Measurements from ENCODE around the gene ZNF274. TPM values are rescaled to one million over a fixed set of nuclear protein-coding genes. Genes with fewer than 3 reads are reported as not detected.

The ZNF274 gene
- total RNA-seq, 1 experiment from 2014 or later = 27.5 TPM

DNA sequence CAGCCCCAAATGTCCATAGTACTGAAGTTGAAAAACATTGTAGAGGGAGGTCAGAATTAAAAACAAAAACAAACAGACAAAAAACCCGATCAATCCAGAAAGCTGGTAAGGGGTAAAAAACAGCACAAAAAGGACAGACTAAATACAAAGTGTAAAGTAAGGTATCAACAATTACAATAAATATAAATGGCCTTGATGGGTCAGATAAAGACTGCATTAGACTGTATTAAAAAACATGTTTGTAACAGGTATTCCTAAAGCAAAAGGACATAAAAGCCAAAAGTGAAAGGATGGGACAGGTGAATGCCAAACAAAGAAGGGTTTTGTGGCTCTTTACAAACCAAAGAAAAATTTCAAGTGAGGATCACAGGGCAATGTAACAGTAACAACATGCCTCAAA is 48.6 kb upstream of the ZNF274 start:
- no peak for DNase-seq (ENCODE audit: low spot score)
- TF ChIP-seq NFATC4 (CRISPR knock-in tag; IDR thresholded peaks at IDR 0.05) = no peak
- TF ChIP-seq CBFB (CRISPR knock-in tag; IDR thresholded peaks at IDR 0.05; ENCODE audit: low read depth) = no peak
- TF ChIP-seq, protein P1, sequence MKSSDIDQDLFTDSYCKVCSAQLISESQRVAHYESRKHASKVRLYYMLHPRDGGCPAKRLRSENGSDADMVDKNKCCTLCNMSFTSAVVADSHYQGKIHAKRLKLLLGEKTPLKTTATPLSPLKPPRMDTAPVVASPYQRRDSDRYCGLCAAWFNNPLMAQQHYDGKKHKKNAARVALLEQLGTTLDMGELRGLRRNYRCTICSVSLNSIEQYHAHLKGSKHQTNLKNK (CRISPR knock-in tag; IDR thresholded peaks at IDR 0.05) = no peak
- TF ChIP-seq, protein P2, sequence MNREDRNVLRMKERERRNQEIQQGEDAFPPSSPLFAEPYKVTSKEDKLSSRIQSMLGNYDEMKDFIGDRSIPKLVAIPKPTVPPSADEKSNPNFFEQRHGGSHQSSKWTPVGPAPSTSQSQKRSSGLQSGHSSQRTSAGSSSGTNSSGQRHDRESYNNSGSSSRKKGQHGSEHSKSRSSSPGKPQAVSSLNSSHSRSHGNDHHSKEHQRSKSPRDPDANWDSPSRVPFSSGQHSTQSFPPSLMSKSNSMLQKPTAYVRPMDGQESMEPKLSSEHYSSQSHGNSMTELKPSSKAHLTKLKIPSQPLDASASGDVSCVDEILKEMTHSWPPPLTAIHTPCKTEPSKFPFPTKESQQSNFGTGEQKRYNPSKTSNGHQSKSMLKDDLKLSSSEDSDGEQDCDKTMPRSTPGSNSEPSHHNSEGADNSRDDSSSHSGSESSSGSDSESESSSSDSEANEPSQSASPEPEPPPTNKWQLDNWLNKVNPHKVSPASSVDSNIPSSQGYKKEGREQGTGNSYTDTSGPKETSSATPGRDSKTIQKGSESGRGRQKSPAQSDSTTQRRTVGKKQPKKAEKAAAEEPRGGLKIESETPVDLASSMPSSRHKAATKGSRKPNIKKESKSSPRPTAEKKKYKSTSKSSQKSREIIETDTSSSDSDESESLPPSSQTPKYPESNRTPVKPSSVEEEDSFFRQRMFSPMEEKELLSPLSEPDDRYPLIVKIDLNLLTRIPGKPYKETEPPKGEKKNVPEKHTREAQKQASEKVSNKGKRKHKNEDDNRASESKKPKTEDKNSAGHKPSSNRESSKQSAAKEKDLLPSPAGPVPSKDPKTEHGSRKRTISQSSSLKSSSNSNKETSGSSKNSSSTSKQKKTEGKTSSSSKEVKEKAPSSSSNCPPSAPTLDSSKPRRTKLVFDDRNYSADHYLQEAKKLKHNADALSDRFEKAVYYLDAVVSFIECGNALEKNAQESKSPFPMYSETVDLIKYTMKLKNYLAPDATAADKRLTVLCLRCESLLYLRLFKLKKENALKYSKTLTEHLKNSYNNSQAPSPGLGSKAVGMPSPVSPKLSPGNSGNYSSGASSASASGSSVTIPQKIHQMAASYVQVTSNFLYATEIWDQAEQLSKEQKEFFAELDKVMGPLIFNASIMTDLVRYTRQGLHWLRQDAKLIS (CRISPR knock-in tag; IDR thresholded peaks at IDR 0.05; ENCODE audit: borderline replicate concordance) = no peak
- TF ChIP-seq ESRRA (CRISPR knock-in tag; IDR thresholded peaks at IDR 0.05; ENCODE audit: borderline replicate concordance) = no peak
- no peak for TF ChIP-seq ZBTB21 (CRISPR knock-in tag; IDR thresholded peaks at IDR 0.05; ENCODE audit: borderline replicate concordance)
- TF ChIP-seq, protein P3, sequence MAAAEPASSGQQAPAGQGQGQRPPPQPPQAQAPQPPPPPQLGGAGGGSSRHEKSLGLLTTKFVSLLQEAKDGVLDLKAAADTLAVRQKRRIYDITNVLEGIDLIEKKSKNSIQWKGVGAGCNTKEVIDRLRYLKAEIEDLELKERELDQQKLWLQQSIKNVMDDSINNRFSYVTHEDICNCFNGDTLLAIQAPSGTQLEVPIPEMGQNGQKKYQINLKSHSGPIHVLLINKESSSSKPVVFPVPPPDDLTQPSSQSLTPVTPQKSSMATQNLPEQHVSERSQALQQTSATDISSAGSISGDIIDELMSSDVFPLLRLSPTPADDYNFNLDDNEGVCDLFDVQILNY (CRISPR knock-in tag; IDR thresholded peaks at IDR 0.05) = no peak
- no peak for TF ChIP-seq JUN (CRISPR knock-in tag; IDR thresholded peaks at IDR 0.05)
- no peak for TF ChIP-seq MYBL2 (CRISPR knock-in tag; IDR thresholded peaks at IDR 0.05)
- TF ChIP-seq ZNF671 (CRISPR knock-in tag; IDR thresholded peaks at IDR 0.05) = no peak
- TF ChIP-seq ZNF232 (CRISPR knock-in tag; IDR thresholded peaks at IDR 0.05) = no peak
- TF ChIP-seq, protein P4, sequence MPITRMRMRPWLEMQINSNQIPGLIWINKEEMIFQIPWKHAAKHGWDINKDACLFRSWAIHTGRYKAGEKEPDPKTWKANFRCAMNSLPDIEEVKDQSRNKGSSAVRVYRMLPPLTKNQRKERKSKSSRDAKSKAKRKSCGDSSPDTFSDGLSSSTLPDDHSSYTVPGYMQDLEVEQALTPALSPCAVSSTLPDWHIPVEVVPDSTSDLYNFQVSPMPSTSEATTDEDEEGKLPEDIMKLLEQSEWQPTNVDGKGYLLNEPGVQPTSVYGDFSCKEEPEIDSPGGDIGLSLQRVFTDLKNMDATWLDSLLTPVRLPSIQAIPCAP (CRISPR knock-in tag; IDR thresholded peaks at IDR 0.05) = no peak
- no peak for TF ChIP-seq SP1 (CRISPR knock-in tag; conservative IDR thresholded peaks at IDR 0.05)
- no peak for TF ChIP-seq RORB (CRISPR knock-in tag; IDR thresholded peaks at IDR 0.05)
- no peak for TF ChIP-seq ELF4 (CRISPR knock-in tag; IDR thresholded peaks at IDR 0.05; ENCODE audit: low read depth)
- TF ChIP-seq, protein P5, sequence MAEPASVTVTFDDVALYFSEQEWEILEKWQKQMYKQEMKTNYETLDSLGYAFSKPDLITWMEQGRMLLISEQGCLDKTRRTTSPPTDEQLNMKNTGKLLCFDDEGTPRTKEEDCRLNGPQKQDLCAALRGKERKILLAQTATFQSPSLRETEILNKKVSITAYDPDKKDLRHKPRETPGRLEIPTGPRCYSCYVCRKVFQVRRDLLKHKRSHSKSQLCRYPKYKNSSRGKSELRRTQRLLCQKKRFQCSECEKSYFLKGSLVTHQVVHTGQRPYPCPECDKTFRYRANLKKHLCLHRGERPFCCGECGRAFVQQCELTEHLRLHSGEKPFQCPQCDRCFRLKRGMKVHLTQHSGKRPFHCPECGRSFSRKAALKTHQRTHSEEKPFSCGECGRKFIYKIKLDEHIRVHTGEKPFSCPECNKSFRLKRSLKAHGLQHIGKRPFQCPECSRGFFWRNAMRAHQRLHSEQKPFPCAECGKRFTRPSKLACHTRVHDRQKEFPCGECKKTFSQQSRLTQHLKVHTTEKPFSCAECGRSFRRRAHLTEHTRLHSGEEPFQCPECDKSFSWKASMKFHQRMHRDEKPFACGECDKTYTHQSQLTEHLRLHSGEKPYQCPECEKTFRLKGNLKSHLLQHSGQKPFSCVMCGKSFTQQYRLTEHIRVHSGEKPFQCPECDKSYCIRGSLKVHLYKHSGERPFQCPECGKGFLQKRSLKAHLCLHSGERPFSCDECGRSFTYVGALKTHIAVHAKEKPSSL (CRISPR knock-in tag; conservative IDR thresholded peaks at IDR 0.05) = no peak
- no peak for TF ChIP-seq GTF2I (CRISPR knock-in tag; conservative IDR thresholded peaks at IDR 0.05)
- TF ChIP-seq ZNF263 (CRISPR knock-in tag; IDR thresholded peaks at IDR 0.05; ENCODE audit: low read depth) = no peak
- TF ChIP-seq, protein P6, sequence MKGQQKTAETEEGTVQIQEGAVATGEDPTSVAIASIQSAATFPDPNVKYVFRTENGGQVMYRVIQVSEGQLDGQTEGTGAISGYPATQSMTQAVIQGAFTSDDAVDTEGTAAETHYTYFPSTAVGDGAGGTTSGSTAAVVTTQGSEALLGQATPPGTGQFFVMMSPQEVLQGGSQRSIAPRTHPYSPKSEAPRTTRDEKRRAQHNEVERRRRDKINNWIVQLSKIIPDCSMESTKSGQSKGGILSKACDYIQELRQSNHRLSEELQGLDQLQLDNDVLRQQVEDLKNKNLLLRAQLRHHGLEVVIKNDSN (CRISPR knock-in tag; IDR thresholded peaks at IDR 0.05) = no peak
- TF ChIP-seq, protein P7, sequence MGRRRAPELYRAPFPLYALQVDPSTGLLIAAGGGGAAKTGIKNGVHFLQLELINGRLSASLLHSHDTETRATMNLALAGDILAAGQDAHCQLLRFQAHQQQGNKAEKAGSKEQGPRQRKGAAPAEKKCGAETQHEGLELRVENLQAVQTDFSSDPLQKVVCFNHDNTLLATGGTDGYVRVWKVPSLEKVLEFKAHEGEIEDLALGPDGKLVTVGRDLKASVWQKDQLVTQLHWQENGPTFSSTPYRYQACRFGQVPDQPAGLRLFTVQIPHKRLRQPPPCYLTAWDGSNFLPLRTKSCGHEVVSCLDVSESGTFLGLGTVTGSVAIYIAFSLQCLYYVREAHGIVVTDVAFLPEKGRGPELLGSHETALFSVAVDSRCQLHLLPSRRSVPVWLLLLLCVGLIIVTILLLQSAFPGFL (CRISPR knock-in tag; IDR thresholded peaks at IDR 0.05; ENCODE audit: borderline replicate concordance) = no peak
- Mint-ChIP-seq H3K27me3 (ENCODE audit: low read depth) (no peaks in the 10 kb centered on the region; the same call in 1 of the 2 replicates), H3K4me1 (no peaks in the 10 kb centered on the region), H3K9me3 (peaks cover 69% of the 10 kb centered on the region), H3K27ac (no peak overlapping the region), H3K4me3 (no peak overlapping the region), H3K36me3 (peaks cover 93% of the 10 kb centered on the region)
- ATAC-seq = no peak
- ChIA-PET CTCF (no interaction called here), POLR2A (no interaction called here)
